ENCODE data around the gene LY6G5C. TPM values are rescaled to one million over a fixed set of nuclear protein-coding genes. Genes with fewer than 3 reads are reported as not detected.

The LY6G5C gene
- total RNA-seq, 4 donors from 2014 or later = 0.57 to 0.83 TPM; not detected in 2

- no peaks in the 10 kb centered on the region for H3K9me3 ChIP-seq
- TF ChIP-seq CTCF (IDR thresholded peaks at IDR 0.05) (no peak), POLR2A (IDR thresholded peaks at IDR 0.05) (no peak)
- H3K27ac ChIP-seq = no peak overlapping the region
- H3K36me3 ChIP-seq = peaks cover 77 to 96% (median 81%) of the 10 kb centered on the region in 3 donors
- H3K27me3 ChIP-seq = no peaks in the 10 kb centered on the region
- intact Hi-C loops (cut with DNase I) = no loop called here
- no peak for DNase-seq
- peaks cover 0 to 11% (median 3%) of the 10 kb centered on the region in 3 donors for H3K4me1 ChIP-seq
- no peak overlapping the region for H3K4me3 ChIP-seq
- 94 to 95% methylated on average over 14 to 17 of the region's 19 CpGs for WGBS, 2 donors
Observed at GRCh38 chr6:31627690-31628287, 53.1 kb downstream of the LY6G5C start.

DNA sequence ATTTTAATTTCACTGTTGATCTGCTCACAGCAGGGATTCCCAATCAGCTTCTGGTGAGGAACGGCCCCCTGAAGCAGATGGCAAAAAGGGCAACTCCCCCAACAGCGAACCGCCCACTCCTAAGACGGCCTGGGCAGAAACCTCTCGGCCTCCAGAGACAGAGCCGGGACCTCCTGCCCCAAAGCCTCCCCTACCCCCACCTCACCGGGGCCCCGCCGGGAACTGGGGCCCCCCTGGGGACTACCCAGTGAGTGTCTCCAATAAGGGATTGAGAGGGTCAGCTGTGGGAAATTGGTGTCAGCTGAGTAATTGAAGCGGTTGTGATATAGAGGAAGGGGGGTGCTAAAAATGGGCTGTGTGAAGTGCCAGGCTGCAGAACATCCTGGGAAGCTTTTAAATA, 53.9 kb downstream of the LY6G5C start:
- Histone ChIP-seq H3K27ac (no peak overlapping the region), H3K4me1 (peaks cover 6 to 20% (median 10%) of the 10 kb centered on the region in 3 donors), H3K27me3 (no peaks in the 10 kb centered on the region), H3K9me3 (no peaks in the 10 kb centered on the region), H3K4me3 (no peak overlapping the region), H3K36me3 (peaks cover 74 to 88% (median 77%) of the 10 kb centered on the region in 3 donors)
- no peak for TF ChIP-seq CTCF (IDR thresholded peaks at IDR 0.05)
- TF ChIP-seq POLR2A (IDR thresholded peaks at IDR 0.05) = no peak
- WGBS, 2 donors = 93 to 95% methylated on average over 3 to 6 of the region's 10 CpGs
- intact Hi-C loops (cut with DNase I) = no loop called here
- DNase-seq = no peak

Small RNAs within 50 kb of the gene (small RNA-seq; reads per million reads assigned to genes)
- 0 reads per million in 4 donors for gene LY6G6D
- 0 to 0.07 (median 0) reads per million in 4 donors for gene MIR4646
- 0 reads per million in 4 donors for gene MIR6832
- 0 reads per million in 4 donors for gene RF00019

Other genes with a start within 250 kb of the LY6G5C start
- 1 to 10 TPM in 3 of 4 donors, under 1 TPM in 1; 0.23 to 2.6 (median 2.1) TPM for gene MICB, start 182.9 kb downstream of the LY6G5C start, total RNA-seq
- not detected for gene MCCD1, start 152.1 kb downstream of the LY6G5C start, total RNA-seq
- gene DDX39B, start 139.1 kb downstream of the LY6G5C start, total RNA-seq = 100 to 1,000 TPM; 173 to 320 (median 259) TPM
- 1 to 10 TPM in 1 of 4 donors, under 1 TPM in 1, not detected in 2; 0.21 to 2.1 TPM for gene ATP6V1G2, start 134.5 kb downstream of the LY6G5C start, total RNA-seq
- gene NFKBIL1, start 133.5 kb downstream of the LY6G5C start, total RNA-seq = 10 to 100 TPM in 3 of 4 donors, 1 to 10 TPM in 1; 7.8 to 25.2 (median 16.7) TPM
- not detected for gene LTA, start 108.8 kb downstream of the LY6G5C start, total RNA-seq
- gene TNF, start 105.5 kb downstream of the LY6G5C start, total RNA-seq = under 1 TPM in 3 of 4 donors, not detected in 1; 0.27 to 0.95 (median 0.61) TPM
- 1 to 10 TPM in 2 of 4 donors, under 1 TPM in 2; 0.53 to 2.3 (median 1.1) TPM for gene LTB, start 98.6 kb downstream of the LY6G5C start, total RNA-seq
- gene LST1, start 94.8 kb downstream of the LY6G5C start, total RNA-seq = 10 to 100 TPM in 1 of 4 donors, 1 to 10 TPM in 1, under 1 TPM in 1, not detected in 1; 0.49 to 50.4 (median 5.1) TPM
- not detected for gene NCR3, start 88.1 kb downstream of the LY6G5C start, total RNA-seq
- 10 to 100 TPM in 2 of 4 donors, 1 to 10 TPM in 2; 2.4 to 30.7 (median 15.1) TPM for gene AIF1, start 65.8 kb downstream of the LY6G5C start, total RNA-seq
- gene PRRC2A, start 60.4 kb downstream of the LY6G5C start, total RNA-seq = 10 to 100 TPM; 42.8 to 84.9 (median 67.7) TPM
- 100 to 1,000 TPM; 129 to 217 (median 163) TPM for gene BAG6, start 28.4 kb downstream of the LY6G5C start, total RNA-seq
- gene APOM, start 25.2 kb downstream of the LY6G5C start, total RNA-seq = 1 to 10 TPM in 2 of 4 donors, under 1 TPM in 2; 0.67 to 2.1 (median 1.1) TPM
- 10 to 100 TPM; 28.8 to 34.4 (median 31.7) TPM for gene C6orf47, start 20.3 kb downstream of the LY6G5C start, total RNA-seq
- 10 to 100 TPM in 2 of 4 donors, 1 to 10 TPM in 2; 6.9 to 16.0 (median 10.9) TPM for gene GPANK1, start 16.1 kb downstream of the LY6G5C start, total RNA-seq
- 100 to 1,000 TPM; 155 to 204 (median 186) TPM for gene CSNK2B, start 15.0 kb downstream of the LY6G5C start, total RNA-seq
- 1 to 10 TPM in 3 of 4 donors, under 1 TPM in 1; 0.70 to 9.5 (median 4.5) TPM for gene LY6G5B, start 11.1 kb downstream of the LY6G5C start, total RNA-seq
- 10 to 100 TPM; 38.5 to 43.3 (median 40.1) TPM for gene ABHD16A, start 22.3 kb upstream of the LY6G5C start, total RNA-seq
- gene LY6G6F, start 25.8 kb upstream of the LY6G5C start, total RNA-seq = not detected
- gene LY6G6D, start 34.3 kb upstream of the LY6G5C start, total RNA-seq = not detected
- 10 to 100 TPM in 1 of 4 donors, 1 to 10 TPM in 2, under 1 TPM in 1; 0.53 to 14.6 (median 2.4) TPM for gene LY6G6C, start 40.7 kb upstream of the LY6G5C start, total RNA-seq
- gene MPIG6B, start 42.3 kb upstream of the LY6G5C start, total RNA-seq = 1 to 10 TPM in 1 of 4 donors, under 1 TPM in 3; 0.12 to 1.4 (median 0.73) TPM
- 10 to 100 TPM; 16.4 to 59.3 (median 28.2) TPM for gene DDAH2, start 48.2 kb upstream of the LY6G5C start, total RNA-seq
- 100 to 1,000 TPM; 289 to 440 (median 365) TPM for gene CLIC1, start 55.5 kb upstream of the LY6G5C start, total RNA-seq
- gene MSH5, start 58.9 kb upstream of the LY6G5C start, total RNA-seq = 1 to 10 TPM; 2.3 to 7.9 (median 6.8) TPM
- gene SAPCD1, start 81.6 kb upstream of the LY6G5C start, total RNA-seq = 1 to 10 TPM in 2 of 4 donors, under 1 TPM in 2; 0.45 to 2.9 (median 1.1) TPM
- under 1 TPM; 0.22 to 0.80 (median 0.58) TPM for gene VWA7, start 96.3 kb upstream of the LY6G5C start, total RNA-seq
- 10 to 100 TPM; 35.0 to 72.3 (median 45.5) TPM for gene VARS1, start 114.7 kb upstream of the LY6G5C start, total RNA-seq
- 10 to 100 TPM; 27.1 to 70.8 (median 36.6) TPM for gene LSM2, start 125.9 kb upstream of the LY6G5C start, total RNA-seq
- under 1 TPM; 0.35 to 0.97 (median 0.57) TPM for gene HSPA1L, start 134.2 kb upstream of the LY6G5C start, total RNA-seq
- 100 to 1,000 TPM; 158 to 362 (median 223) TPM for gene HSPA1A, start 134.5 kb upstream of the LY6G5C start, total RNA-seq
- 100 to 1,000 TPM; 209 to 553 (median 252) TPM for gene HSPA1B, start 146.7 kb upstream of the LY6G5C start, total RNA-seq
- gene NEU1, start 181.8 kb upstream of the LY6G5C start, total RNA-seq = 10 to 100 TPM; 13.6 to 23.6 (median 17.3) TPM
- 1 to 10 TPM in 2 of 4 donors, under 1 TPM in 1, not detected in 1; 0.38 to 3.6 (median 1.3) TPM for gene SLC44A4, start 197.9 kb upstream of the LY6G5C start, total RNA-seq
- gene EHMT2, start 216.6 kb upstream of the LY6G5C start, total RNA-seq = 10 to 100 TPM; 23.4 to 34.5 (median 27.4) TPM
- gene ZBTB12, start 221.0 kb upstream of the LY6G5C start, total RNA-seq = 1 to 10 TPM in 2 of 4 donors, under 1 TPM in 2; 0.83 to 2.8 (median 1.0) TPM
- 10 to 100 TPM in 2 of 4 donors, 1 to 10 TPM in 2; 1.1 to 15.2 (median 6.4) TPM for gene C2, start 246.7 kb upstream of the LY6G5C start, total RNA-seq

Data from esophagus squamous epithelium (tissue), 5 donors.